A673 (cell line): Measurements from ENCODE around the gene WDR45B.

Experiments used
- CTCF ChIP-seq: fragments of 300-800, 200-600 bp; sonication (generic); conservative IDR thresholded peaks from 2 replicates; pipeline ENCODE4 v1.5.1; 2017; ENCODE audit warnings: low read depth, mild to moderate bottlenecking, antibody characterized with exemption, low read length, moderate library complexity, mixed read lengths
- EZH2 ChIP-seq: fragments of 200-600 bp; sonication (generic); IDR thresholded peaks from 2 replicates; pipeline ENCODE4 v1.6.1; 2017; ENCODE audit warnings: borderline replicate concordance, low read depth, mild to moderate bottlenecking, mixed read lengths, antibody characterized with exemption, low read length; ENCODE audit not compliant: poor library complexity, severe bottlenecking

- TF ChIP-seq CTCF (no peak), EZH2 (no peak)
These were observed 59.7 kb downstream of the WDR45B start for GRCh38 chr17:82588266-82589175.
